HG02943 (cell line): ENCODE data around the gene SLX4IP.

Experiments used
- ATAC-seq: cut with Tn5 transposase; IDR thresholded peaks from one replicate; pipeline ENCODE4 v1.9.1; 2021; ENCODE audit warnings: mild to moderate bottlenecking, low read depth, moderate library complexity; ENCODE audit not compliant: unreplicated experiment

SLX4IP gene

DNA sequence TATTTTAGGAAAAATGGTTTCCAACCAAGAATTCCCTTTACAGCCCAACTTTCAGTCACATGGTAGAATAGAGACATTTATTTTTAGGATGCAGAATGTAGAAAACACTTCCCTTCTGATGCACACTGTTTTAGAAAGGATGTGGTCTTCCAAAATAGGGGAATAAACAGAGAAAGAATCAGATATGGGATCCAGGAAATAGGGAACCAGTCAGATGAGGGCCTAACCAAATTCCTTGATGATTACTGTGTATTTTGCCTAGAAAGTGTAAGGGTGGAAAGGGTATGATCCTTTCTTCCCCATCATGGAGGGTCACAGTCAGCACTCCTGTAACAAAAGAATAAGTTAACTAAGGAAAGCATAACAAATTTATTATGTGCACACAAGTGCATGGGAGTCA, 27.4 kb downstream of the SLX4IP start:
- no peak for ATAC-seq

DNA sequence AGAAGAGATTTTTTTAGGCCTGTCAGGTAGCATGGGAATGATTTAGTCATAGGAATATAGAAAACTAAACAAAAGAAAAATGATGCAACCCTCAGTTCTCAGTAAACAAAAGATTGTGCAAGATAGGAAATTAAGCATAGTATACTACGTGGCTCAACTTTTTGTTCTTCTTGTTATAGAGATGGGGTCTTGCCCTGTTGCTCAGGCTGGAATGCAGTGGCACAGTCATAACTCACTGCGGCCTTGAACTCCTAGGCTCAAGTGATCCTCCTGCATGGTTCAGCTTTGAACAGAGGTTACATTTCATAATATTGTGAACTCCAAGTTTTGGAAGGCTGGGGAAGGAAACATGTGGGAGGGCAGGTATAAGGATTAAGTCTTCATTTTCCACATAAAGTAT, 28.5 kb downstream of the SLX4IP start:
- no peak for ATAC-seq

DNA sequence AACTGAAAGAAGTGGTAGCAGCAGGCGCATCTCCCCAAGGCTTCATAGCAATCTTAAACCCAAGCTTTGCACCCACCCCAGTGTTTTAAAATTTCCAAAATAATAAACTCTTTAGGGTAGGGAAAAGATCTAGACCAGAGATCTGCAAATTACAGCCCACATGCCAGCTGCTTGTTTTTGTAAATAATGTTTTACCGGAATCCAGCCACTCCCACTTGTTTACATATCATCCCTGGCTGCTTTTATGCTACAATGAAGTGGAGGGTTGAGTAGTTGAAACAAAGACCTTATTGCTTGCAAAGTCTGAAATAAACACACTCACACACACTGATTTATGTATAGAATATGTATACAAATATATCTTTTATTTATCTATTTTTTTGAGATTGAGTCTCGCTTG, 30.0 kb downstream of the SLX4IP start:
- ATAC-seq, result no peak

DNA sequence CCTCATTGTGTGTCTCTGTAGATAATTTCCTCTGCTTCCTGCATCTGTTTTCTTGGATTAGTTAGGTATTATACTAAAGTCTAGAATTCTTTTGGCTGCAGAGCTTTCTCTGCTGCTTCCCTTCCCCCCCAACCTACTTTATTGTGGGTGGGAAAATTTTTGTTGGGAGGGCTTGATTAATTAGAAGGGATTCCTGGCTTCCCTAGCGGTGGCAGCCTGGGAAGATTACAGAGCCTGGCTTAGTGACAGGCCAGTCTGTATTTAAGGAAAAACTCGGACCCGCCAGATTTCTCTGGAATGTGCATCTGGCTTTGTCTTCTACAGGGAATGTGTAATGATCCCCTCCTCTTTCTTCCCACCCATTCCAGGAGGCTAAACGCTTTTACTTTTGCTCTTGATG, 31.2 kb downstream of the SLX4IP start:
- ATAC-seq, result no peak

DNA sequence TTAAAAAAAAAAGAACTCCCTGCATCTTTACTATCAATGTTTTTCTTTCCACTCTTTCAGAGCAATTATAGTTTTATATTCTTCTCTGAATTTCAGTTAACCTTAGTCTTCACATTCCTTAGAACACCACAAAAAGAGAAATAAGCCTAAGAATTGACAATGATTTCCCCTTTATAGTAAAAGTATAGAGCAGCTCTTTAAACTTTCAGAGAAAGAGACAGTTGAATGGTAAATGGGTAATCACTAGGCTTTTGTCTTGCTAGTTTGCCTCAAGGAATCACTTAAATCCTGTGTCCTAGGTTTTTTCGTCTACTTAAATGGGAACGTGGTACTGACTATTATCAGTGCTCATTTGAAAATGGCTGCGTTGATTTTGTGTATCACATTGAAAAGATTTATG, 31.8 kb downstream of the SLX4IP start:
- ATAC-seq, result no peak

DNA sequence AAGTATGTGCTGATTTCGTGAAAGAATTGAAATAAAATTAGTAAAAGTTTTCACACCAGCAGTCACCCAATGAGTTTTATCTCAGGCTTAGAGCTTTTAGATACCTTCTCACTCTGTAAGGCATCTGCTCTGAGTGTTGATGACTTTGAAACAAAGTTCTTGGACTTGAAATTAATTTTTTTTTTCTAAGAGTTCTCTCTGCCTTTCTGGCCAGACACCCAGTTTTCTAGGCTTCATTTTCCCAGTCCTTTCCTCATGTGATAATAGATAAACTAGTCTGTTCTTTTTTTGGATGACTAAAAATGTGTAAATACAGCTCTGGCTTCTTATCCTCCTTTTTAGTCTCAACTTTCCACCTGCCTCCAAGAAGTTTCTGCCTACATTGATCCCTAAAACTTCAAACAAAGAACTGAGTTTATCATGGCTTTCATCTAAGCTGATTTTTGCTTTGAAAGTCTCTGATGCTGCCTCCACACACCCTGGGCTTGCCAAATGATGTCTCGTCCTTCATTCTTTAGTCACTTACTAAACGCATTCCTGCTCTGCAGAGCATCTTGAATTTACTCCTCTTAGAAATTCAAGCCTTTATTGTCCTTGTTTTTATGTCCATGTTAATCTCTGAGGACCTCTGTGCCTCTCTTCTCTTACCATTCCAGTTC, 32.7 kb downstream of the SLX4IP start:
- ATAC-seq, result no peak

DNA sequence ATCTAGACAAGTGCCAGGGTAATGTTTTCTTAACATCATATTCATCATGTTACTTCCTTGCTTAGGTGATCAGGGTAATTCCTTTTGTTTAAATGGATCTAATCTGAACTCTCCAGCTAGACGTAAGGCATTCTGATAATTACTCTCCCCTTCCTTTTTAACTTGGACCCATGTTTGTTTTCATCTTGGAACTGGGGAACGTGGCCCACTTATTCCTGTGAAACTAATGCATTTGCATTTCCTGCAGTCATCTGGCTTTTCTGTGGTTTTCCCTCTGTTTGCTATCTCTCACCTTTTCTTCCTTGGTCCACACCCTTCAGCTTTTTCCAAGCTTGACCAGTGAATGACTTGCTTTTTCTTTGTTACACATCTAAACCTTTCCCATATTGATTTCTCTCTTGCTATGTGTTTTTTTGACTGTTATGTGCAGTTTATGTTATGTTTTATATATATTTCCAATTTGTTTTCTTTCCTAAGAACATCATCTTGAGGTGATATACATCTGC, 33.3 kb downstream of the SLX4IP start:
- ATAC-seq, result no peak

DNA sequence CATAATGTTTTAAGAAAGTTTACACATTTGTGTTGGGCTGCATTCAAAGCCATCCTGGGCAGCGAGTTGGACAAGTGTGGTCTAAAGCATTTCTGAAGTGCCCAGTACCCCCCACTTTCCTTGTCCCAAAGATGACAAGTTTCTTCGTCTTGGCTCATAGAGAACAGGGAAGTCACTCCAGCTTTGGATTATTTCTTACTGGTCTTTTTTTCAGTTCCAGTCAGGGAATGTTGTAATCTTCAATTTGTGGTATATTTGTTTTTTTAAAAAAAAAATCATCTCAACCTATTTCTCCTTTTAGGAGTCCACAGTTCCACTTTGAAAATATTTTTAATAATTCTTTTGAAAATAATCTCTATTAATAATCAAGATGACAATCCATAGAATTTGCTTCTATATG, 34.0 kb downstream of the SLX4IP start:
- no peak for ATAC-seq

DNA sequence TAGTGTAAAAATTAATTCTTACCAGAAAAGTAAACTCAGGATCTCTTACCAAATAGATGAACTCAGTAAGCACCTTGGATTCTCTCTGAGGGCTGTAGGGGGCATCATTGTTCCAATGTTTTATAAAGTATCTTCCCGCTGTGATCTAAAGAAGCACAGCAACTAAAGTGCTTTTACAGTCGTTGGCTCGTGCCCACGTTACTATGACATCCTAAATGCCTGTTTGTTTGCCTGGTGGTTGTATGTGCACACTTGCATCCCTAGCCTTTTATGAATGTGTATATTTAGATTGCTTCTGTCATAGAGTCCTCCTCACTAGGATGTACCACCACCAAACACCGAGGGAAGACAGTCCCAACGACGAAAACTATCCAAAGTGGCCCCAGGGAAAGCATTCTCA, 34.5 kb downstream of the SLX4IP start:
- no peak for ATAC-seq

DNA sequence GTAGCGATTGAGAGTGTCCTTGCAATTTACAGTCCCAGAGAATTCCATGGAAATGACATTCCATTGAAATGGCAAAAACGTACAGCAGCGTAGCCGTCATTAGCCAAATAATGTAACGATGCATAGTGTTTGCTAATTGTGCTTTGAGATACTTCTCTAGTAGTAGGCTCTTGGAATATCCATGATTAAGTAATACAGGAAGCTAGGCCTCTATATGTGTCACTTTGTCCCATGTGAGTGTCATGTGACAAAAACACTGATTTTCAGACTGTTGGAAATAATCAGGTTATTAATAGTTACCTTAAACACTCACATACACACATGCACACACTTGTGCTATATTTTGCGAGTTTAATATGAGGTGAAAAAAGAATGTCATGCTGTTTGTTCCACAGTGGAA, 35.2 kb downstream of the SLX4IP start:
- ATAC-seq, result no peak

DNA sequence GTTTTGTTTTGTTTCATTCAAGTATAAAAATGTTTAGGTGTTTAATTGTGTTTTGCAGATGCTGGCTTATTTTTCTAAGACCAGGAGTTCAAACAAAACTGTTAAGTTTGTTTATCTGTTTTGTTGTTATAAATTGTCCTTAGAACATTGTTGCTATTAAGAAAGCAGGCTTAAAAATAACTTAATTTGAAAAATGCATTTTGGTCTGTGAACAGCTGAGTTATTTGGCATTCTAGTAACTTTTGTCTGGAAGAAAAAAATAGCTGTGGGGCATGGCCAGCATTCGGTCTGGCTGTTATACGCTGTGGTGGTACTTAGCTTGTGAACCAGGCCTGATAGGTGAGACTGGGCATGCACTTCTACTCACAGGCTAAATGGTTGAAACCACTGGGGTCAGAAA, 37.8 kb downstream of the SLX4IP start:
- no peak for ATAC-seq

DNA sequence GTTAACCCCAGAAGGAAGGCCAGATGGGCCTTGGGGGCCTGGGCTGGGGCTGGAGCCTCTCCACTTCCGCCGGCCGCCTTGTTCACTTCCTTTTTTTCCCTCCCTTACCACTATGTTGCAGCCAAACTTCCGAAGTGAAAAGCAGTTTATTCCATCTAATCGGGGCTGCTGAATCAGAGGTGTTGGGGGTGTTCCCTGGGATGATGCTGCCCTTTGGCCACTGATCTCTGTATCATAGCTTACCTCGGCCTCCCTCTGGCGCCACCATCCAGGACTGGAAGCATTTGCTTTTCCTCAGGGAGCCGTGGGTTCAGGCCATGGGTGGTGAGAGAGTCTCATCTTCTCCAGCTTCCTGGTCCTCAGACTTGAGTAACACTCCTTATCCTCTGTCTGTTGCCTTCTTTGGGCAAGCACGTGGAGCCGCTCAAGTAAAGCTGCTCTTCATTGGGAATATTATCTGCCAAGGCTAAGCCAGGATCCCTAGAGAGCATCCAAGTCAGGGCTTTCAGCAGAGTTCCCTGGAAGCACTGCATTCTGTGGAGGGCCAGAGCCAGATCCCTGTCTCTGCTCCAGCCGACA, 39.6 kb downstream of the SLX4IP start:
- ATAC-seq, result no peak

DNA sequence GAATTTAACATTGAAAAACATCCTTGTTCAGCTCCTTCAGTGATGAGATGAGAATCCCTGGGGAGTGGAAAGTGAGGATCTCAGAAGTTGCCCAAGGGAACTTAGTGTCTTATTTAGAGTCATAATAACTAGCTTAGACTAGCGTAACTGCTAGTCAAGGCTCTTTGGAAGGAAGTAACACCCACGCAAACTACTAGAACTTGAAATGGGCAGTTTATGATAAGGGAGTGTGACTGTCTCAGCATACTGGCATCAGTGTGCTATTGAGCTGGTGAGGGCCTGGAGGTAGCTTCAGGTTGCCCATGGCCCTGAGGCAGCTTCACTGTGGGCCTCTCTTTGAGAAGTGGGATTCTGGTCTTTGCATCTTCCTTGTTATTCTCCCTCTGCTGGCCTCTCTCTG, 40.1 kb downstream of the SLX4IP start:
- ATAC-seq, result no peak

DNA sequence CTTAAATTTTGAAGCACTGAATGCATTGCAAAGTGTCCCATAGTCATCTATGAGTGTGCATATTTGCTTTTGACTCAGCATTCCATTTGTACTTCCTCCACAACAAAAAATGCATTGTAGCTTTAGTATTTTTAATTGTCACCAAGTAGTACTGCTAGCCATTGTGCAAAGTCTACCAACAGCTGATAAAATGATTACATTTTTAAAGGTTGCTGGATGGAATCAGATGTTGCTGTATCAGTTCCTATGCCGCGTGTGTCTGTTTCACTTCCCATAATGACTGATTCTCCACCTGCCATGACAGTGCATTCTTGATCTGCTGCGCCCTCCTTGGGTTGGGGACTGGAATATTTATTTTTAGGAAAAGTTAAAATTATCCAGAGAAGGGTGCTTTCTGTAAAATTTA, 41.2 kb downstream of the SLX4IP start:
- peak; percentile 73 for ATAC-seq

DNA sequence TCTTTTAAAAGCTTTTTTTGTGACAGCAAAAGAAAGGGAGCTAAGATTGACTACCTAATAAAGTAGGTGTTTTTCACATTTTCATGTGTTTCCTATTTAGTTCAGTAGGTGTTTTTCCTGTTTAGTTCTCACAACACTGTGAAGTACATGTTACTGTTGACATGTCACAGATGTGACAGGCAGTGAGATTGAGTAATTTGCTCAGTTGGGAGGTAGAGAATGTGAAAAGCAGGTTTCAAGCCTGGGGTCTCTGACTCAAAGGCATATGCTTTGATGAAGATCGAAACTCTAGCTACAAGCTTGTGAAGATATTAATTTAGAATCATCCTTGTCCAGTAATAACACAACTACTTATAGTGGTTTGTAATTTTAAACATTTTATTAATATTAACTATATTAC, 43.1 kb downstream of the SLX4IP start:
- ATAC-seq, result peak; percentile 53

DNA sequence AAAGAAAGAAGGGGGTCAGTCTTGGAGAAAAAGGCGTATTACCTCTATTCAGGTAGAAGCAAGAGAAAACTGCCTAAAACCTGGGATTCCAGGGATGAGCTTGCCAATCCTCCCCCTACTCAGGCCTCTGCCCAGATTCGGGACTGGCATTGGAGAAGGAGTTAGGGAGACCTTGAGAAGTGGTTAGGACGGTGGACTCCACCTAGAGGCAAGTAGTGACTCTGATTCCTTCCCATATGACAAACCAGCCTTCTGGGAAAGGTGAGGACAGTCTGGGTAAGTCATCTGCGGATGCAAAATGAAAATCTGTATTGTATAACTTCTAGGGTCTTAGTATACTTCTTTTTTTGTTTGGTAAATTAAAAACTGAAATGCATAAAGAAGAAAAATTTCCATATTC, 43.8 kb downstream of the SLX4IP start:
- no peak for ATAC-seq

DNA sequence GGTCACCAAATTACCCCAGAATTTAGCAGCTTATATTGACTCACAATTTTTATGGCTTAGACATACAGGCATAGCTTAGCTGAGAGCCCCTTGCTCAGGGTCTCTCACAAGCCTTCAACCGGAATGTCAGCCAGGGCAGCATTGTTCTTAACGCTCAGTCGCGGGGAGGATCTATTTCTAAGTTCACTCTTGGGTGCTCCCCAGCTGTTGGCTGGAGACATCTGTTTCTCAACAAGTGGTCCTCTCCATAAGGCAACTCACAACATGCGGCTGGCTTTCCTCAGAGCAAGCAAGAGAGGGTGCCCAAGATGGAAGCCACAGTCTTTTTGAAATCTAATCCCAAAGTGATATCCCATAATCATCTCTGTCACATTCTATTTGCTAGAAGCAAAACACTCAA, 46.6 kb downstream of the SLX4IP start:
- ATAC-seq, result no peak

DNA sequence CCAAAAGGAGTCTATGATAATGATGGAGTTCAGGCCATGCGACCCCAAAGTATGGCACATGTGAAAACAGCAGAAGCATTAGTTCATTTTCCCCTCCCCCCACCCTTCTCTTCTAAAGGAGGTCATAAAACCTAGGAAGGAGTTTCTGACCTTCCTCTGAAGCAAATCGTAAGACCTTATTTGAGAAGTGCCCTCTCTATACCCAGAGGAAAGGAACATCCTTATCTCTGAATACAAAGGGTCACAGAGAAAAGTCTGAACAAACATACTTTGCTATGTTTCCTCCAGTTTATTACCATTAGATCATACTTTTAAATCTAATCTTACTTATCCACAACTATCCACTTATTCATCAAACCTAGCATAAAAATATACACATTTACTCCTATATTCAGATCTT, 48.6 kb downstream of the SLX4IP start:
- ATAC-seq, result no peak

DNA sequence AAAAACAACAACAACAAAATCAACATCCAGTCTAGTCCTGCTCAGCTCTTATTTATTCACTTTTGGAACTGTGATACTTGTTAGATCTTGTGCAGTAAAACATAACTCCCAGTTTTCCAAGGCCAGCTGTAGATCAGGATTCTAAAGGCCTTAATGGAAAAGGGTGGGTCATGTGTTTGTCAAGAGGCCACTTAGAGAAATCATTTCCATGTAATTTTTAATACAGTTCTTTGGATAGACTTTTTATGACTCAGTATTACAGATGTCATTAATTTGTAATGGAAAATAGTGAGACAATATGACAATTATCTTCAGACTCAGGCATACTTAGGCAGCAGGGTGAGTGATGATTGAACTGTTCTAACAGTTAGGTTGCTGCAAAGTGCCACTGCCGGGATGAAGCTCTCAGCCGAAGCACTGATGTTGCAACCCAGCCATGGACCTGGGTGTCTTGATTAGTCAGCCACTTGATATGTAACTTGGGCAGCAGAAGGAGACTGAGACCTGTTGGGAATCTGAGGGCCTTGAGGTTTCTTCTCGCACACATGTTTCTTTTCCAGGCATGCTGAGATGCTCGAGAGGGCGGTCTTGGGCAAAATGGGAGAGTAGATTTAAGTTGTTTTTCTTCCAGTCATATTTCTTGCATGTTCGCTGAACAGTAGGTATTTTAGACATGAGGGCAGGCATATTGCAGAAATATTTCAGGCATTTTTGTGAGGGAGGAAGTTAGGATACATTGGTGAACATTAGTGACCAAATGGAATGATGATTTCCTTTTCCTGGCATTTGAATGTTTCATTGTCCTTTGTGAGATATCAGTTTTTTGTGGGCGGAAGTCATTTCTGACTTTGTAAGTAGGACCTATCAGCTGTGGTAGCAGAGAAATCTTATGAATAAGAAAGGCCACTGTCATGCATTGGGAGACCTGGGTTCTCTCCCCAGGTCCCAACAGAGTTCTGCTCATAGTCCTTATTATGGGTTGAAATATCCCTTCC, 52.3 kb downstream of the SLX4IP start:
- no peak for ATAC-seq

DNA sequence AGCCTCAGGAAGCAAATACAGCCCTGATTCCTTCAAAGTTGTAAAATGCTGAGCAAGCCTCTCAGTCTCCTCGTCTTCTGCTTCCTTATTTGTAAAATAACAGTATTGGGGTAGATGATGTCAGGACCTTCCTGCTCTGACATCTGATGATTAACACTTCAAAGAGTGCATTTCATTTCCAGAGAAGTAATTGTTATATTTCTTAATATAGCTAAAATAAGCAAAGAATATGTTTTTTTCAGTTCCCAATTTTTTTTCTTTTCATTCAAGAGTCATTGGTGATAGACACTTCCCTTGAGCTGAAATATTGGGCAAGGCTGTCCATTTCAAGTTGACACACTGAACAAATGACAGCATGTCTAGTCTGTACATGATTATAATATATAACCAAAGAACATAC, 53.4 kb downstream of the SLX4IP start:
- ATAC-seq, result no peak

DNA sequence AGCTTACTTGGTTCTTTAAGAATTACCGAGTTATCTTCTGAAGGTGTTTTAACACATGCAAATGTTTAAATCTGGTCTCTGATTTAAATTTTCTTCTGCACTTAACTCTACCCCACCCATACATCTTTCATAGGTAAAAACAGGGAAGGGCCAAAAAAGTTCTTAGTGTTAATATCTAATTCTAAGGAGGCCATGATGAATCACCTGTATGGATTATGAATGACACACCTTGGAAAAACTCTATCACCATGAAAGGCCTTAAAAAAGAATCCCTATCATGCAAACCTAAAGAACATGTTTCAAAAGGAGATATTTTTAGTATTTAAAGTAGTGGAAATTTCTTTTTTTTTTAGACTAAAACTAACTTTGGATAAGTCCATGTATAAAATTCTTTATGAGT, 54.7 kb downstream of the SLX4IP start:
- no peak for ATAC-seq
